SK-N-SH treated with all-trans-retinoic acid at 6 μM for 48 hours (cell line): ENCODE results near the gene ITGA3.

Experiments used
- ARNTL ChIP-seq: fragments of 450-650 bp; formaldehyde crosslinking; IDR thresholded peaks from 2 replicates; pipeline ENCODE4 v1.5.0; 2020; ENCODE audit warnings: low read depth, mild to moderate bottlenecking, moderate library complexity, borderline replicate concordance
- BACH2 ChIP-seq: fragments of 250-450 bp; sonication (Bioruptor Pico); IDR thresholded peaks from 2 replicates; pipeline ENCODE4 v1.9.0; 2021; ENCODE audit warnings: mild to moderate bottlenecking, borderline replicate concordance
- OSR1 ChIP-seq: fragments of 250-450 bp; sonication (Bioruptor Pico); IDR thresholded peaks from 2 replicates; pipeline ENCODE4 v1.8.0; 2022; ENCODE audit warnings: moderate library complexity, mild to moderate bottlenecking, inconsistent platforms
- ZC3H10 ChIP-seq: fragments of 250-450 bp; sonication (Bioruptor Pico); IDR thresholded peaks from 2 replicates; pipeline ENCODE4 v1.5.1; 2021; ENCODE audit warnings: mild to moderate bottlenecking, moderate library complexity
- ZFP3 ChIP-seq: fragments of 250-450 bp; sonication (Bioruptor Pico); IDR thresholded peaks from 2 replicates; pipeline ENCODE4 v1.5.0; 2020; ENCODE audit warnings: mild to moderate bottlenecking, moderate library complexity
- ZFP30 ChIP-seq: fragments of 450-650 bp; formaldehyde crosslinking; IDR thresholded peaks from 2 replicates; pipeline ENCODE4 v1.5.0; 2022; ENCODE audit warnings: mild to moderate bottlenecking, moderate library complexity
- TF ChIP-seq, protein P1 (sequence below): fragments of 250-450 bp; sonication (Bioruptor Pico); IDR thresholded peaks from 2 replicates; pipeline ENCODE4 v1.8.0; 2020; ENCODE audit warnings: mild to moderate bottlenecking, moderate library complexity, borderline replicate concordance
- TF ChIP-seq, protein P2 (sequence below): fragments of 250-450 bp; sonication (Bioruptor Pico); IDR thresholded peaks from 2 replicates; pipeline ENCODE4 v1.8.0; 2021; ENCODE audit warnings: low read depth, mild to moderate bottlenecking, moderate library complexity, borderline replicate concordance
- TF ChIP-seq, protein P3 (sequence below): fragments of 250-450 bp; sonication (Bioruptor Pico); IDR thresholded peaks from 2 replicates; pipeline ENCODE4 v1.5.0; 2020; ENCODE audit warnings: mild to moderate bottlenecking, moderate library complexity

DNA sequence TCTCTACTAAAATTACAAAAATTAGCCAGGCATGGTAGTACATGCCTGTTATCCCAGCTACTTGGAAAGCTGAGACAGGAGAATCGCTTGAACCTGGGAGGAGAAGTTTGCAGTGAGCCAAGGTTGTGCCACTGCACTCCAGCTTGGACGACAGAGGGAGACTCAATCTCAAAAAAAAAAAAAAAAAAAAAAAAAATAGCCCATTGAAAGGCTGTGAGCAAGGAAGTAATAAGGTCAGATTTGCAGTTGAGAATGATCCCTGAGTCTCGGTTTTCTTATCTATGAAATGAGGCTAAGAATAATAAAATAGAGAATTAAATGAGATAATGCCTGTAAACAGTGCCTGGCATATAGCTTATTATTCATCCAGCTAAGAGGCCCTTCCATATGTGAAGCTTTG, 37.9 kb downstream of the ITGA3 start:
- TF ChIP-seq, protein P1, sequence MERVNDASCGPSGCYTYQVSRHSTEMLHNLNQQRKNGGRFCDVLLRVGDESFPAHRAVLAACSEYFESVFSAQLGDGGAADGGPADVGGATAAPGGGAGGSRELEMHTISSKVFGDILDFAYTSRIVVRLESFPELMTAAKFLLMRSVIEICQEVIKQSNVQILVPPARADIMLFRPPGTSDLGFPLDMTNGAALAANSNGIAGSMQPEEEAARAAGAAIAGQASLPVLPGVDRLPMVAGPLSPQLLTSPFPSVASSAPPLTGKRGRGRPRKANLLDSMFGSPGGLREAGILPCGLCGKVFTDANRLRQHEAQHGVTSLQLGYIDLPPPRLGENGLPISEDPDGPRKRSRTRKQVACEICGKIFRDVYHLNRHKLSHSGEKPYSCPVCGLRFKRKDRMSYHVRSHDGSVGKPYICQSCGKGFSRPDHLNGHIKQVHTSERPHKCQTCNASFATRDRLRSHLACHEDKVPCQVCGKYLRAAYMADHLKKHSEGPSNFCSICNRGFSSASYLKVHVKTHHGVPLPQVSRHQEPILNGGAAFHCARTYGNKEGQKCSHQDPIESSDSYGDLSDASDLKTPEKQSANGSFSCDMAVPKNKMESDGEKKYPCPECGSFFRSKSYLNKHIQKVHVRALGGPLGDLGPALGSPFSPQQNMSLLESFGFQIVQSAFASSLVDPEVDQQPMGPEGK (CRISPR knock-in tag) = no peak
- TF ChIP-seq ARNTL (CRISPR knock-in tag) (no peak), ZC3H10 (CRISPR knock-in tag) (no peak), ZFP3 (CRISPR knock-in tag) (no peak), ZFP30 (CRISPR knock-in tag) (no peak), OSR1 (CRISPR knock-in tag) (no peak), BACH2 (CRISPR knock-in tag) (no peak)
- TF ChIP-seq, protein P2, sequence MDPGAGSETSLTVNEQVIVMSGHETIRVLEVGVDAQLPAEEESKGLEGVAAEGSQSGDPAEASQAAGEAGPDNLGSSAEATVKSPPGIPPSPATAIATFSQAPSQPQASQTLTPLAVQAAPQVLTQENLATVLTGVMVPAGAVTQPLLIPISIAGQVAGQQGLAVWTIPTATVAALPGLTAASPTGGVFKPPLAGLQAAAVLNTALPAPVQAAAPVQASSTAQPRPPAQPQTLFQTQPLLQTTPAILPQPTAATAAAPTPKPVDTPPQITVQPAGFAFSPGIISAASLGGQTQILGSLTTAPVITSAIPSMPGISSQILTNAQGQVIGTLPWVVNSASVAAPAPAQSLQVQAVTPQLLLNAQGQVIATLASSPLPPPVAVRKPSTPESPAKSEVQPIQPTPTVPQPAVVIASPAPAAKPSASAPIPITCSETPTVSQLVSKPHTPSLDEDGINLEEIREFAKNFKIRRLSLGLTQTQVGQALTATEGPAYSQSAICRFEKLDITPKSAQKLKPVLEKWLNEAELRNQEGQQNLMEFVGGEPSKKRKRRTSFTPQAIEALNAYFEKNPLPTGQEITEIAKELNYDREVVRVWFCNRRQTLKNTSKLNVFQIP (CRISPR knock-in tag) = no peak
- TF ChIP-seq, protein P3, sequence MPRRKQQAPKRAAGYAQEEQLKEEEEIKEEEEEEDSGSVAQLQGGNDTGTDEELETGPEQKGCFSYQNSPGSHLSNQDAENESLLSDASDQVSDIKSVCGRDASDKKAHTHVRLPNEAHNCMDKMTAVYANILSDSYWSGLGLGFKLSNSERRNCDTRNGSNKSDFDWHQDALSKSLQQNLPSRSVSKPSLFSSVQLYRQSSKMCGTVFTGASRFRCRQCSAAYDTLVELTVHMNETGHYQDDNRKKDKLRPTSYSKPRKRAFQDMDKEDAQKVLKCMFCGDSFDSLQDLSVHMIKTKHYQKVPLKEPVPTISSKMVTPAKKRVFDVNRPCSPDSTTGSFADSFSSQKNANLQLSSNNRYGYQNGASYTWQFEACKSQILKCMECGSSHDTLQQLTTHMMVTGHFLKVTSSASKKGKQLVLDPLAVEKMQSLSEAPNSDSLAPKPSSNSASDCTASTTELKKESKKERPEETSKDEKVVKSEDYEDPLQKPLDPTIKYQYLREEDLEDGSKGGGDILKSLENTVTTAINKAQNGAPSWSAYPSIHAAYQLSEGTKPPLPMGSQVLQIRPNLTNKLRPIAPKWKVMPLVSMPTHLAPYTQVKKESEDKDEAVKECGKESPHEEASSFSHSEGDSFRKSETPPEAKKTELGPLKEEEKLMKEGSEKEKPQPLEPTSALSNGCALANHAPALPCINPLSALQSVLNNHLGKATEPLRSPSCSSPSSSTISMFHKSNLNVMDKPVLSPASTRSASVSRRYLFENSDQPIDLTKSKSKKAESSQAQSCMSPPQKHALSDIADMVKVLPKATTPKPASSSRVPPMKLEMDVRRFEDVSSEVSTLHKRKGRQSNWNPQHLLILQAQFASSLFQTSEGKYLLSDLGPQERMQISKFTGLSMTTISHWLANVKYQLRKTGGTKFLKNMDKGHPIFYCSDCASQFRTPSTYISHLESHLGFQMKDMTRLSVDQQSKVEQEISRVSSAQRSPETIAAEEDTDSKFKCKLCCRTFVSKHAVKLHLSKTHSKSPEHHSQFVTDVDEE = no peak
